GM03348 (cell line): ENCODE measurements around the gene ZNF492.
"Not testable (repeated sequence)": the region's sequence is repeated elsewhere in the genome, so short reads cannot be mapped to it uniquely, and the experiment has no call there.

Experiments used
- DNase-seq: peaks from one replicate; pipeline ENCODE4 v3.0.0; 2012; ENCODE audit warnings: low spot score

ZNF492 gene

GRCh38 chr19:22633706-22634449, at the start of gene ZNF492:
ZNF492 (plus strand) TSS chr19:22634324; CDS start chr19:22653400, 19,076 bp downstream.
- DNase-seq, result peak; percentile 97

DNA sequence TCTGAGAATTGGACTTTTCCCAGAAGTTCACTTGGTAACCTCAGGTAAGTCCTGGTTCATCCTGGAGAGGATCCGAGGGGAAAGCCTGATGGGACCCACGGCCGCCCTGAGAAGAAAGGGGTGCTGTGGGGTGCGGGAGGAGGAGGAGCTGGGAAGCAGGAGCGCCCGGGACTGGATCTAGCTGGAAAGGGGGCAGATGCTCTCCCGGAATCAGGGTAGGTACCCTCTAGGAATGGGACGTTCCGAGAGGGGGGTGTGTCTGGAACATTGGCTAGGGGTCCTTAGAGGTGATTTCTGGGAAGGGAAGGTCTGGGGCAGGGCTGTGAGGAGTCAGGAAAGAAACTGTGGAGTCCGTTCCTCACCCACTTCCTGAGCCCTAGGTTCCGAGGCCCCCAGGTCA, 38.7 kb upstream of the ZNF492 start:
- no peak for DNase-seq

- no peak for DNase-seq
These were observed 38.2 kb upstream of the ZNF492 start for GRCh38 chr19:22595918-22596341.

- no peak for DNase-seq
These were observed 33.2 kb upstream of the ZNF492 start for GRCh38 chr19:22600690-22601648.

- DNase-seq, result no peak
These were observed 32.1 kb upstream of the ZNF492 start for GRCh38 chr19:22601906-22602630.

DNA sequence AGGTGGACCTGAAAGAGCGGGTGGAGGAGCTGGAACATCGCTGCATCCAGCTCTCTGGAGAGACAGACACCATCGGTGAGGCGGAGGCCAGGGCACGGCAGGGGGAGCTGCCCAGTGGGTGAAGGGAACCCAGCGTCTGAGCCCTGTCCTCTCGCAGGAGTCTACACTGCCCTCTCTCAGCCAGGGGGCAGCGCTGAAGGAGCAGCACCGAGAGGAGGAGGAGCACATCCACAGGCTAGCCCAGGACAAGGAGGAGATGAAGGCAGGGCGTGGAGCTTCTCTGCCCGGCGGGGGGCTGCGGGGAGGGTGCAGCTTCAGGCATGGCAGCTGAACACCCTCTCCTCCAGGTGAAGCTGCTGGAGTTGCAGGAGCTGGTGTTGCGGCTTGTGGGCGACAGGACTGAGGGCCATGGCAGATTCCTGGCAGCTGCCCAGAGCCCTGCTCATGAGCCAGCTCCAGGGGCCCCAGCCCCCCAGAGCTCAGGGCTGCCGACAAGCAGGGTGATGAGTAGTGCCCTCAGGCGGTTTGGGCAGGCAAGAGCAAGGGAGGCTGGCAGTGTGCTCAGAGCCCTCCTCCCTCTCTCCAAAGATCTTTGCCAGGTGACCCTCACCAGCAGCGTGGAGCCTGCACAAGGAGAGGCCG, 31.4 kb upstream of the ZNF492 start:
- DNase-seq, result no peak

DNA sequence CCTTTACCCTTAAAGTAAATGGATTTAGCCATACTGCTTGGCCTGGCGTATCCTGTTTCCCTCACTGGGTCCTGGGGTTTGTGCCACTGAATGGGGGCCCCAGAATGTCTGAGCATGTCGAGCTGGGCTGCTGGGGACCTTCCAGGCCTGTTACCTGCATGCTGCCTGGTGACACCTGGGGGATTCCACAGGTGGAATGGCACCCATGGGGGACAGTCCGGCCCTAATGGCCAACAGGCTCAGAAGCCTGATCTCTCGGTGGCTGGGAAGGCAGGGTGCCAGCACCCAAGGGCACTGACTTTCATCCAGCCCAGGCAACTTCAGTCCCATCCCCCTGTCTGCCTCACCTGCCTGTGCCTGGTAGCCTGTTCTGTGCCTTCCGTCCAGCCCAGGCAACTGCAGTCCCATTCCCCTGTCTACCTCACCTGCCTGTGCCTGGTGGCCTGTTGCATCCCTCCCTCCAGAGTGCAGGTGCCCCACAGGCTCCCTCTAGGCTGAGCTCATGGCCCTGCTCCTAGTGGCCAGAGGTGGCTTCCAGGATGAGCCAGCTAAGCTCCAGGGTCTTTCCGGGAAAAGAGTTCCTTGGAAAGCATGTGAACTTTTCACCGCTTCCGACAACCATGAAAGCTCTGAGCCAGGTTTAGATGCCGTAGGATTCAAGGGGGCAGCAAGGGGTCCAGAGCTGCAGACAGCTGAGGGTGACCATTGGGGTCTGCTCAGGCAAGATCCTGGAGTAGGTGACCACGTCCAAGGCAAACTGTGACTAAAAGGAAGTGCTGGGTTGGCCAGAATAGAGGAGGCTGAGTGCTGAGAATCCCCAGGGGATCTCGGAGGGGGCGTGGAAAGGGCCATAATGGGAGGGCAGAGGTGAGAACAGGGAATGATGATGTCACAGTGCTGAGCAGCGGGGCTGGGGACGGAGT, 30.3 kb upstream of the ZNF492 start:
- DNase-seq, result no peak

DNA sequence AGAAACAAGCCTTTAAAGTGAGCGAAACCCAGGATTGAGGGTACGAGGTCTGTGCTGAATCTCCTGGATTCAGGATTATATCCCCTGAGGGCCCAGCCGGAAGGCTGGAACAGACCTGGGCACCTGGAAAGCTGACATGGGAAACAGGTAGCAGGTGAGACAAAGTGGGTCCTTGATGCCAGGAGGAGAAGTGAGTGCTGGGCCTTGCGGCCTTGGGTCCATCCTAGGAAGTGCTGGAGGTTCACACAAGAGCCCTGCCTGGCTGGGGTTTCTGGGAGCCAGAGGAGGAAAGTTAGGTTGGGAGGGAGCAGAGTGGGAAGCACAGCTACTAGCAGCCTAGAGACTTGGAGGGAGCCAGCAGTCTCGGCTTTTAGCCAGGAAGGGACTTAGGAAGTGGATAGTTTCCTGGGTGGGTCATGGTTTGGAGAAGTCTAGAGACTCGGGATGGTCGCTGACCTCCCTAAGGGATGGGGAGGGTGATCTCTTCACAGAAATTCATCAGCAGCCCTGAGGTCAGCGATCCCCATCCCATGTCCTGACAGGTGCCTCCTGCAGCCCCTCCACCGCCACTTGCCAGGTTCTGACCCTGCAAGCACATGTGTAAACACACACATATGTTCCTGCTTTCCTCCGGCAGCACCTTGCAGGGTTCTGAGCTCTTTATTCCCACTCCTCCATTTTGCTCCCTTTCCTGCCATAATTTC, 29.4 kb upstream of the ZNF492 start:
- no peak for DNase-seq

GRCh38 chr19:22605275-22606211, 28.6 kb upstream of the ZNF492 start:
- no peak for DNase-seq

DNA sequence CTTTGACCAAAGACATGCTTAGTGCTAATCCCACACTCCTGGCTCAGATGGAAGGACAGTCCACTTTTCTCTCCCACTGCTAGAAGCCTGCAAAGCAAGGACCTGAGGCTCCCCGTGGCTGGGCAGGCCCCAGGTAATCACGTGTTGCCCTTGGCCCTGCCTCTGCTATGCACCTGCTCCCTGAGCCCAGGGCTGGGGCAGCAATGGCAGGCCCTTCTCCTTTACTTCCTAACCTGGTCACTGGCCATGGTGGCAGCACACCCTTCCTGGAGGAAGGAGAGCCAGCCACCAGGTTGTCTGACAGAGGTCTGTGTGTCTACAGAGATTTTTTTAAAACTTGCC, 27.9 kb upstream of the ZNF492 start:
- no peak for DNase-seq

GRCh38 chr19:22606954-22607652, 27.0 kb upstream of the ZNF492 start:
- no peak for DNase-seq

- no peak for DNase-seq
These were observed 26.3 kb upstream of the ZNF492 start for GRCh38 chr19:22607653-22608430.

- no peak for DNase-seq
These were observed 25.7 kb upstream of the ZNF492 start for GRCh38 chr19:22608441-22608840.

DNA sequence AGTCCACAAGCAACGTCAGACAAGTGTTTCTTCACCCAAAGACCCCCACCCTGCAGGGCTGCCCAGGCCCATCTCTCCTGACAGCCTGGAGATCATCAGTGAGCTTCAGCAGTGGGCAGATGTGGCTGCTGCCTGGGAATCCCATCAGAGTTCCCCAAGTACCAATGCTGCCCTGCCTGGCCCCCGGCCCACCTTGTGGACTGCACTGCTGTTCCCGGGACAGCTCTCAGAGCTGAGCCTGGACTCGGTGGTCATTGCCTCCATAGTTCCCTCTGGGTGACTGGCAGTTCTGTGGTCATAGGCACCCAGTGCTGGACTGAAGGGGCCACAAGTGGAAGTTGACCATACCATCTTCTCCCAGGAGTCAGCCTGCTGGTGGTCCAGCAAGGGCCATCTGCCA, 24.5 kb upstream of the ZNF492 start:
- DNase-seq, result no peak

DNA sequence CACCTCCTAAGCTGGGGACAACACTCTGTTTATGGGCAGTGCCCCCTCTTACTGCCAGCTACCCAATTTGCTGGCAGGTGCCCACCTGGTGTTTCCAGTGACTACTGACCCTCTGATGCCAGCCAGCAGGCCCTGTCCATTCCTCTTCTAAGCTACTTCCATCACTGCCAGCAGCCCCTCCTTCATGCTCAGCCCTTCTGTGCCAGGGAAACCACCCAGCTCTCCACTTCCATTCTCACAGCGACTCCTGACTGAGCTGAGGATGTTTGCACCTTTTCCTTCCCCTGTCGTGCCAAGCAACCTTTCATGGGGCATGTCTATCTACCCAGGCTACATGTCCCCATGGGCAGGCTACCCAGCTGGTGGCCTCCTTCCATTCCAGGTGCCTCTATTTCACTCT, 24.0 kb upstream of the ZNF492 start:
- DNase-seq, result no peak

GRCh38 chr19:22612316-22612715, 21.8 kb upstream of the ZNF492 start:
- DNase-seq, result no peak

DNA sequence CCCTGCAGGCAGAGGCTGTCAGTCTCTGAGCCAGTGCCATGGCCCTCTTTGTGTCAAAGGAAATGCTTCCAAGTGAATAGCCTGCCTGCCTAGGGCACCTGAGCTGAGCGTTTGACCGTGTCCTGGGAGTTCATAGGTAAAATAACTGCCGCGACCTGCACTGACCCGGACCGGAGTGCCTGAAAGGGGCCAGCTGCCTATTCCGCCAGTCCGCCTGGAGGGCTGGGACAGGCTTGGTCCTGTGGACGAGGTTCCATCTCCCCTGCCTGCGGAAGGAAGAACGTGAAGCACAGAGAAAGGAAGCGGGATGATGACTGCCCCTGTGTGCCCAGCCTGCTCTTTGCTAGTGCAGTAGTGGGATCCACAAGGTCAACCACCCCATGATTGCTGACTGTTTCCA, 17.5 kb upstream of the ZNF492 start:
- no peak for DNase-seq

DNA sequence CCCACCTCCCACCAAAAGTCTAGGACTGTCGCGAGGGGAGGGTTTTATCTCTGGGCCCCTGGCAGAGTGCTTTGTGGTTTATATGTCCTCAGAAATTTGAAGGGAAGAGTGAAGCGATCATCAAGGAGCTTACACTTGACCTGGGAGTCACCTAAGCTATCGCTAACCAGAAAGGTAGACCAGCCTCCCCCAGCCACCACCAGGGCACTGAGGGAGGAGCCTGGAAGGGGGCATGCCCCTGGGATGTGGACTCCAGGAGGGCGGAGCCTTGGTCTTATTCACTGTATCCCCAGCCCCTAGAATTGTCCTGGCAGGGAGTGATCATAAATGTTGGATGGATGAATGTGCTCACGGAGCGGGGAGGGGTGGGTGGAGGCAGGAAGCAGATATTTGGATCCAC, 16.9 kb upstream of the ZNF492 start:
- DNase-seq, result not testable (repeated sequence)
